D341Med (cell line): ENCODE data around the gene SLITRK4.

ENCODE experiments used
- DNase-seq: peaks from one replicate; pipeline ENCODE4 v3.0.0; 2012; ENCODE audit warnings: low spot score

SLITRK4 gene

GRCh38 chrX:143635915-143636314, at the start of gene SLITRK4:
Gene SLITRK4, minus strand, starts transcription at chrX:143636101. Its CDS starts 4,993 bp downstream, at chrX:143631108.
- DNase-seq, result no peak

GRCh38 chrX:143683486-143683885, 47.6 kb upstream of the SLITRK4 start:
- no peak for DNase-seq

GRCh38 chrX:143674926-143675325, 39.0 kb upstream of the SLITRK4 start:
- DNase-seq, result no peak

- DNase-seq, result no peak
These were observed 33.5 kb upstream of the SLITRK4 start for GRCh38 chrX:143669395-143669794.

GRCh38 chrX:143664302-143664701, 28.4 kb upstream of the SLITRK4 start:
- DNase-seq, result no peak

- DNase-seq, result no peak
These were observed 27.9 kb upstream of the SLITRK4 start for GRCh38 chrX:143663755-143664154.

GRCh38 chrX:143661286-143661685, 25.4 kb upstream of the SLITRK4 start:
- peak; percentile 22 for DNase-seq

- peak; percentile 16 for DNase-seq
These were observed 12.8 kb upstream of the SLITRK4 start for GRCh38 chrX:143648705-143649104.

- DNase-seq, result no peak
These were observed 6.5 kb upstream of the SLITRK4 start for GRCh38 chrX:143642426-143642825.

- no peak for DNase-seq
These were observed 930 bp upstream of the SLITRK4 start for GRCh38 chrX:143636831-143637230.

GRCh38 chrX:143634663-143635455, 1.0 kb downstream of the SLITRK4 start:
- peak; percentile 55 for DNase-seq

GRCh38 chrX:143634309-143634662, 1.6 kb downstream of the SLITRK4 start:
- peak; percentile 25 for DNase-seq

GRCh38 chrX:143633461-143634308, 2.2 kb downstream of the SLITRK4 start:
- DNase-seq, result peak; percentile 37

GRCh38 chrX:143632625-143633410, 3.1 kb downstream of the SLITRK4 start:
- DNase-seq, result no peak

- no peak for DNase-seq
These were observed 12.2 kb downstream of the SLITRK4 start for GRCh38 chrX:143623657-143624056.

- DNase-seq, result no peak
These were observed 14.6 kb downstream of the SLITRK4 start for GRCh38 chrX:143621276-143621675.

GRCh38 chrX:143615851-143616250, 20.1 kb downstream of the SLITRK4 start:
- no peak for DNase-seq

- no peak for DNase-seq
These were observed 34.1 kb downstream of the SLITRK4 start for GRCh38 chrX:143601809-143602208.

- no peak for DNase-seq
These were observed 54.7 kb downstream of the SLITRK4 start for GRCh38 chrX:143581240-143581639.

- DNase-seq, result no peak
These were observed 55.6 kb downstream of the SLITRK4 start for GRCh38 chrX:143580266-143580665.
